Measurements from ENCODE around the gene SUGCT. TPM values are rescaled to one million over a fixed set of nuclear protein-coding genes. Genes with fewer than 3 reads are reported as not detected.

SUGCT gene
- polyA plus RNA-seq, 1 donor from 2014 or later, result 1.3 TPM

DNA sequence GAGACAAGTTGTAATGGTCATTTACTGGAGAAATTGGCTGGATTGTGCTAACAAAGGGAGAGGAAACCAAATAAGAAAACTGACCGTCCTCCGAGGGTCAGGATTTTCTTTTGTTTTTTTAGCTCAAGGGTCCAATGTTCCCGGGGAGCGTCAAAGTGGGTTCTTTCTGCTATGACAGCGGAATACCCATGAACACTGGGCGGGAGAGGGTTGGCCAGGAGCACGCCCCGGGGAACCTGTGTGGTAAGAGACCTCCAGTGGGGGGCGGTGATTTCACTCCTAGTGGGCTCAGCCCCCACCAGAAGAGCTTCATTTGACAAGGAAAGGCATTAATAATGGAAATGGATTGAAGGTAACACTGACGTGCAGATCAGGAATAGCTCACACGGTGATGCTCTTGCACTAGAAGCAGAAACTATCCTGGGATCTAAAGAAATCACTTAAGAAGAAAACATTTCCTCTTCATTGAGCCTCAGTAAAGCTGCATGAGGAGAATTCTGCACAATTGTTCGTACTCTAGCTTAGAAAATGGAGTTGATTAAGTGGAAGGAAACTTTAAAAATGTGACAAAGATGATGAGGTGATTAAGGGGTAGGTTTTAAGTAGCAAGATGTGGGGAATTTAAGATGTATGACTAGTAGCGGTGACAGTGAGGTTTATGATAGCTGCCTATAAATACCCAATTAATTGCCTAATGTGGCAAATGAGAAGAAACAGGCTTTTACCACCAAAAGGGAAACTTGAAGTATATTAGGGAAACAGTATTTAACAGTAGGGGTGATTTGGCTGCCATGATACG, 627.2 kb downstream of the SUGCT start:
- no peaks in the 10 kb centered on the region for H3K4me1 Mint-ChIP-seq
- peaks cover 1% of the 10 kb centered on the region for H3K36me3 Mint-ChIP-seq
- H3K27ac Mint-ChIP-seq, result no peak overlapping the region
- peaks cover 0 to 2% (median 0%) of the 10 kb centered on the region in 3 donors for H3K9me3 Mint-ChIP-seq
- H3K27me3 Mint-ChIP-seq, result peaks cover 3% of the 10 kb centered on the region
- H3K4me3 Mint-ChIP-seq, result no peak overlapping the region

DNA sequence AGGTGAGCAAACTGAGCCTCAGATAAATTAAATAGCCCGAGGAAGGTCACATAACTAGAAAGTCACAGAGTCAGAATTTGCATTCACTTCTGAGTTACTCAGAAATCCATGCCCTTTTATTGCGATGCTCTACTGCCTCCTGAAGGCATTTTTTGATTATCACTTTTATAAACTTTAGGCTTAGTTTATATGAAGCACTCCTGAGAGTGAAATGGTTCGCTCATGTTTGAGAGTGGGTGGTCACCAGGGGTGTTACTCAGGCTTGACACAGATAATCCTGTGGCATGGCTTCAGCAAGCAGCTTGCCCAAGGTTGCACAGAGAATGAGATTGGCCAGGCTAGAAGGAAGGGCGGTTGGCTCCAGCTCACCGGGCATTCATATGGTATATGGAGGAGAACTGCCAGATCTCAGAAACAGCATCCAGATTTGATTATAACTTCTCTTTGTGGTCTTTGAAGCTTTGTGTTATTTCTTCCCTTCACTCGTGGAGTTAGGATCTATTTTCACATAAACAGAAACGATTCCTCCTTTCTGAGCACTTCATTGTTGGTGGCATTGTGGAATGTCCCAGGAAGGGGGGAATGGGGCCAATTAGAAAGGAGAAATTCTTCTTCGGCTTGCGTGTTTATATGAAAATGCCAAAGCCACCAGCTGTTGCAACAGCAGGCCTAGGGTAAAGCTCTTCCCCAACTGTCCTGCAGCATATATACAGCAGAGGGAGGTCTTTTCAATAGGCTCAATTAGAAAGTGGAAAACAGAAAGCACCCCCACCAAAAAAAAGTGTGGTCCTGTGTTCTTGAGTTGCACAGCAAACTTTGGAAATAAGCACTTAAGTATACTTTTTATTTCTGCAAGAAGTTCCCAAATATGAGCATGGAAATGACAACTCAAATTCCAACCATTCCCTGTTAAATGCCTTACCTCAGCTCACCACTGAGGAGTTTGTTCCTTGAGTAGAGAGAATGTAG, 628.8 kb downstream of the SUGCT start:
- Mint-ChIP-seq H3K4me3 (no peak overlapping the region), H3K36me3 (peaks cover 1% of the 10 kb centered on the region), H3K27ac (no peak overlapping the region), H3K9me3 (peaks cover 0 to 2% (median 2%) of the 10 kb centered on the region in 3 donors), H3K4me1 (no peaks in the 10 kb centered on the region), H3K27me3 (peaks cover 3% of the 10 kb centered on the region)

DNA sequence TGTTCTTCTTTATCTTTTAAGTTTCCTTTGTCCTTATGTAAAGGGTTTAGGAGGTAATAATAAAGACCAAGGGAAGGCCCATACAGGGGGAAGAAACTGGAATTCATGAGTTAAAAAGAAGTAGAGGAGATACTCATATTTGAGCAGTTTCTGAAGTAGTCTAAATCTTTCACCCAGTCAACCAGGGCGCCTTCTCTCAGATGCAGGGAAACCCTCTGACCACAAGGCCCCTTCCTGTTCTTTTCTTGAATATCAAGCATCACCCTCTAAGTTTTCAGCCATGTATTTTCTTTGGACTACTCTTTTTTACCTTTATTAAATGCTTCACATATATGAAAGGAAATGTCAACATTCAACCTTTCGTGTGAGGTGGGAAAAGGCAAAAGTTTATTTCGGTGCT, 630.8 kb downstream of the SUGCT start:
- Mint-ChIP-seq H3K27me3 (peaks cover 3% of the 10 kb centered on the region), H3K36me3 (peaks cover 1% of the 10 kb centered on the region), H3K4me3 (no peak overlapping the region), H3K9me3 (peaks cover 0 to 2% (median 2%) of the 10 kb centered on the region in 3 donors), H3K4me1 (no peaks in the 10 kb centered on the region), H3K27ac (no peak overlapping the region)

DNA sequence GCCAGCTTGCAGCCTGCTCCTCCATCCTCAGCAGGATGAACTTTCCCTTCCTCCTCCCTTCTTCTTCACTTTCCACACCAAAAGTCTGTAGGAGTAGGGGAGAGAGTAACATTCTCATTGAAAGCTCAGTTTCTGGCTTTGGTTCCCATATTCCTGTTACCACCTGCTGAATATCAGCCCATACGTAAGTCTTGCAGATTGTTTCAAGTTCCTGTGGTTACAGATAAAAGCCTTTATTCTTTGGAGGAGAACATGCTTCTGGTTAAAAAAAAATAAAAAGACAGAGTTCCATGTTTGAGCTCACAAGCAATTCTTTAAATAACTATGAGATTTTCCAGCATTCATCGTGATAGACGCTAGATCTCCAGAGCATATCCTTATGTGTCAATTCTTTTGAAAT, 637.3 kb downstream of the SUGCT start:
- Mint-ChIP-seq H3K4me1 (no peaks in the 10 kb centered on the region), H3K9me3 (peaks cover 0 to 2% (median 0%) of the 10 kb centered on the region in 3 donors), H3K4me3 (no peak overlapping the region), H3K27me3 (no peaks in the 10 kb centered on the region), H3K36me3 (no peaks in the 10 kb centered on the region), H3K27ac (no peak overlapping the region)

DNA sequence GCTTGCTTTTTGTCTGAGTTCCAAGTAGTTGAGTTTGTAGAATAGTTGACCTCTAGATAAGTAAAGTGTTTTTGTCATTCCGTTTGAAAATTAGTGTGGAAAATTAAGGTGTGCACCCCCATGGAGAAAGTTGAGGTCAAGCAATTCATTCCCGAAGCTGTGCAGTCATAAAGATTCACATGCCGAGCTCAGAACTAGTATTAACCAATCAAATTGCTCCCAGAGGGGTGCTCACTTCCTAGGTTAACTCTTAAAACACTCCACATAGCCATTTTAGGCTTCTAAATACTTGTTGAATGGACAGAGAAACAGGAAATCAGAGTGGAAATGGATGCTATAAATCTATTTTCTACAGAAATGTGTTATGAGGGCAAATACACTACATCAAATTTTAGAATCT, 638.9 kb downstream of the SUGCT start:
- Mint-ChIP-seq H3K27ac (no peak overlapping the region), H3K4me1 (no peaks in the 10 kb centered on the region), H3K4me3 (no peak overlapping the region), H3K9me3 (no peaks in the 10 kb centered on the region), H3K36me3 (no peaks in the 10 kb centered on the region), H3K27me3 (no peaks in the 10 kb centered on the region)

DNA sequence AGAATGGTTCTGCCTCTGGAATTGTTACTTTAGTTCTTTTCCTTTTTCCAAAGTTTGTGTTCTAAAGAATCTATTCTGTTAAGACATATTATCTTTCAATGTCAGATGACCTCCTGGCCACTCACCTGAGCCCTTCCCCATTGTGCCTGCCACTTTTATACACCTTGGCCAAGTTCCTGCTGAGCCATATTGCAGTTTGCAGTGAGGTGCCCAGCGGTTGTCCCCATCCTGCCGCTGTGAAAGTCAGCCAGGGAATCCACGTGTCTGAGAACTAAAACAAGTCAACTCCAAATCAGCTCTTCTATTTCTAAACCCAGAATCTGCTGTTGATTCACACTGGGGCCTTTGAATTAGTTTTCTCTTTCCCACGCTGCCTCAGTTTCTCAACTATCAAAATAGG, 641.1 kb downstream of the SUGCT start:
- Mint-ChIP-seq H3K4me1 (no peaks in the 10 kb centered on the region), H3K36me3 (no peaks in the 10 kb centered on the region), H3K27me3 (peaks cover 1% of the 10 kb centered on the region), H3K4me3 (no peak overlapping the region), H3K27ac (no peak overlapping the region), H3K9me3 (no peaks in the 10 kb centered on the region)

DNA sequence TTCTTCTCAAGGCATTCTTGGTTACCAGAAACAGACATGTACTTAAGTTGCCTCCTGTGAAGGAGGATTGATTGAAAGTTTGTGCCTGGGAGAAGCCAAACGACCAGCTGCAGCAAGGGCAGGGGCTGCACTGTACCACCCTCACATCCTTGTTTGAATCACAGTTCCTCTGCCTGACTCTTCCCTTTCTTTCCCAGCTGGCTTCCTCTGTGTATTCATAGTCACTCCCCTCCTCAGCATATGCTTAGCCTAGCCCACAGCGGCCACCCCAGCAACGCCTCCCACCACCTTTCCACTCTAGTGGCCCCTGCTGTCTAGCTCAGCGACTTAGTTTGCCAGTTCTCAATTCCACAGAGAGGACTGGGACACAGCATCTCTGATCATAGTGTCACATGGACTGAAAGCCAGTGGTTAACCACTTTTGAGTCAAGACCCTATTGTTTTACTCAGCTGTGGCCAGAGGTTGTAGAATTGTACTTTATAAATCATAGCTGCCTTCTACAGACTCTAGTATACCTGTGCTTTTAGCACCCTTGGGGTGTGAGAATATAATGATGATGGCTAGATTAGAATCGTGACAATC, 643.0 kb downstream of the SUGCT start:
- H3K4me3 Mint-ChIP-seq, result no peak overlapping the region
- H3K36me3 Mint-ChIP-seq, result no peaks in the 10 kb centered on the region
- no peaks in the 10 kb centered on the region for H3K4me1 Mint-ChIP-seq
- peaks cover 1% of the 10 kb centered on the region for H3K27me3 Mint-ChIP-seq
- no peaks in the 10 kb centered on the region for H3K9me3 Mint-ChIP-seq
- no peak overlapping the region for H3K27ac Mint-ChIP-seq

DNA sequence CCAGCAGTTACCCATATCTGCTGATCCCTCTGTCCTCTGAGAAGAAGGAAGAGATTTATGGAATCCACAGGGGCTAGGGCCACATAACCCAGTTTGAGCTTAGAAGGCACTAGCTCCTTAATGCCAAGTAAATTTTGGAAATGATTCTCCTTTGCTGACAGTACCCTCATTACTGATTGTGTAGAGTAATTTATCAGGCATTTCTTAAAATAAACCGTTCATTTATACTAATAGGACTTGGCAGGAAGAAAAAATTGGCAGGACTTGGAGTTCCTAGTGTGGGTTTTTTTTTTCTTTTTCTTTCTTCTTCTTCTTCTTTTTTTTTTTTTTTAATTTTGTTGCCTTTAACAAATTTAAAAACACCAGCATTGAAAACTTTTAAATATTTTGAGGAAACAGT, 645.7 kb downstream of the SUGCT start:
- Mint-ChIP-seq H3K9me3 (no peaks in the 10 kb centered on the region), H3K27me3 (peaks cover 3% of the 10 kb centered on the region), H3K27ac (no peak overlapping the region), H3K4me3 (no peak overlapping the region), H3K4me1 (no peaks in the 10 kb centered on the region), H3K36me3 (no peaks in the 10 kb centered on the region)

DNA sequence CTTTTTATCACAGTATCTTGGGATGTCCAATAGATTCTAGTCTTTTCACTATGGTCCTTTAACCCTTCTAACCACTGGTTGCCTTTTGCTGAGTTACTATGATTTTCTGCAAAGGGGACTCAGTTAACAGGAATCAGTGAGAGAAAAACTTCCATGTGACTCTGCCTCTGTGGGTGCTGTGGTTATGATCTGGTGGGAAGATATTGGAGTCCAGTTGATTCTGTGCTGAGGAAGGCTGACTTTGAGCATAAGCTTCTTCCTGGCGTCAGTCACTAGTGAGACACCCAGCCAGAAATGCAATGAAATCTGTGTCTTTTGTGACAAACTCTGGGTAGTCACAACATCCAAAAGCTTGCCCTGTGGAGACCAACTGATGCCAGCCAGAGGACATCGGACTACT, 648.0 kb downstream of the SUGCT start:
- peaks cover 3% of the 10 kb centered on the region for H3K27me3 Mint-ChIP-seq
- H3K9me3 Mint-ChIP-seq, result no peaks in the 10 kb centered on the region
- no peaks in the 10 kb centered on the region for H3K4me1 Mint-ChIP-seq
- H3K4me3 Mint-ChIP-seq, result no peak overlapping the region
- H3K27ac Mint-ChIP-seq, result no peak overlapping the region
- no peaks in the 10 kb centered on the region for H3K36me3 Mint-ChIP-seq

DNA sequence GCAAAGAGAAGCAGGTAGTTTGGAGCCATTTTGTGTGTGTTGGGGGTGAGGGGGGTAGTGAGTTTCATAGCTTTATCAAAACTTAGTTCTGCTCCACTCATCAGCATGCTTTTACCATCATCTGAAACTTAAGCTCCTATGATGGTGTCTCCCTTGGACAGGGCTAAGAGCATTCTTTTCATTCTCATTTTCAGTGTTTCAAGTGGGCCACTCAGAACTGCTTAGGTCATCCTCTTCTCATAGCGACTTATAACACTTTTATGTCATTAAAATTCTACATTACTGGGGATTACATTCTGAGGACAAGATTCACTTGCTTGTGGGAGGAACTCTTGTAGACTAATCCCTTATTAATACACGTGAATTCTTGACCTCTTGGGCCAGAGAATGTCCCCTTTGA, 649.4 kb downstream of the SUGCT start:
- Mint-ChIP-seq H3K4me3 (no peak overlapping the region), H3K27me3 (peaks cover 3% of the 10 kb centered on the region), H3K27ac (no peak overlapping the region), H3K4me1 (no peaks in the 10 kb centered on the region), H3K9me3 (peaks cover 0 to 2% (median 2%) of the 10 kb centered on the region in 3 donors), H3K36me3 (no peaks in the 10 kb centered on the region)

DNA sequence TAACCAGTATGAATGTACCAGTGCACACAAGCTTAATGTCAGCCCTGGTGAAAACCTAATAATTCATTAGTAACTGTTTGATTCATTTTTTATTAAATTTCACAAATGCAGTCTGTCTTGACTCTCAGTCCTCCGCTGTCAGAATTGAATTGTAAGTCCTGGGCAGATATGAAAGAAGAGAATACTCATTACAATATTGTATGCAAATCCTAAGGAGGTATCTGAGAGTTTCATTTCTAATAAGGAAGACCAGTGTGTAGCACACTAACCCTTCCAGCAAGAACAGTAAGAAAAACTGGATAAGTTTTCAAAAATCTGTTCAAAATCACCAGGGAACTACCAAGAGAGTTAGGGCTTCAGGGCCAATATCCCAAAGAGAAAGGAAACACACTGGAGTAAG, 652.1 kb downstream of the SUGCT start:
- Mint-ChIP-seq H3K4me1 (no peaks in the 10 kb centered on the region), H3K27me3 (peaks cover 2% of the 10 kb centered on the region), H3K36me3 (no peaks in the 10 kb centered on the region), H3K4me3 (no peak overlapping the region), H3K27ac (no peak overlapping the region), H3K9me3 (peaks cover 0 to 5% (median 2%) of the 10 kb centered on the region in 3 donors)

DNA sequence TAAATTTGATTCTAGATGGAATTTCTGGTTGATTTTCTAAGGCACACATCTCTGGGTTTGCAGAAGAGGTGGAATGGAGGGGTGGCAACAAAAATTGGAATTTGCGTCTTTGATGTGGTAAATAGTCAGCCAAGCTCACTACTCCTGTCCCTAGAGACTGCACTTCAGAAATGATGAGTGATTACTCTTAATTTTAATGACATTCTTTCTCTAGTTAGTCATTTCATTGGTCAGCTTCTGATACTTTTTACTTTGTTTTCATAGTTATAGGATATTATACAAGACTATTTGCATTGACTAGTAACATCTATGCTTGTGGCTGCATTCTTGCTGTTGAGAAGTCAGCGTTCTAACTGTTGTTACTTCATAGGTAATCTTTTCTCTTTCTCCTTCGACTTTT, 658.3 kb downstream of the SUGCT start:
- H3K4me3 Mint-ChIP-seq, result no peak overlapping the region
- no peak overlapping the region for H3K27ac Mint-ChIP-seq
- H3K9me3 Mint-ChIP-seq, result peaks cover 0 to 5% (median 2%) of the 10 kb centered on the region in 3 donors
- no peaks in the 10 kb centered on the region for H3K27me3 Mint-ChIP-seq
- no peaks in the 10 kb centered on the region for H3K4me1 Mint-ChIP-seq
- no peaks in the 10 kb centered on the region for H3K36me3 Mint-ChIP-seq

DNA sequence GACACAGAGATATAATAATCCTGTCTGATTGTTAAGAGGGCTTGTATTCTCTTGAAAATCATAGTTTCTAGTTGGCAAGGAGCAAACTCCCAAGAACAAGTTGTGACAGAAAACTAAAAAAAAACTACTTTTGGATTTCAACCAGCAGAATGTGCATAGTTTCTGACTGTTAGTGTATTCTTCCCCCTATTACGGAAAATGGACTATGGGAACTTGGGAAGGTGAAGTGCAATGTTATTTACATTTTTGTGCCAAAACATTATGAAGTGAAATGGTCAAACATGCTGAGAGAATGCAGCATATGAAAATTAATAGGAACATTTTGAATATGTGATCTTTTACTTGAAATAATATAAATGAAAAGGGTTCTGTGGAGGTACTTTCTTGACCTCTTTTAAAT, 660.8 kb downstream of the SUGCT start:
- Mint-ChIP-seq H3K27ac (no peak overlapping the region), H3K27me3 (no peaks in the 10 kb centered on the region), H3K4me1 (no peaks in the 10 kb centered on the region), H3K9me3 (no peaks in the 10 kb centered on the region), H3K36me3 (no peaks in the 10 kb centered on the region), H3K4me3 (no peak overlapping the region)

DNA sequence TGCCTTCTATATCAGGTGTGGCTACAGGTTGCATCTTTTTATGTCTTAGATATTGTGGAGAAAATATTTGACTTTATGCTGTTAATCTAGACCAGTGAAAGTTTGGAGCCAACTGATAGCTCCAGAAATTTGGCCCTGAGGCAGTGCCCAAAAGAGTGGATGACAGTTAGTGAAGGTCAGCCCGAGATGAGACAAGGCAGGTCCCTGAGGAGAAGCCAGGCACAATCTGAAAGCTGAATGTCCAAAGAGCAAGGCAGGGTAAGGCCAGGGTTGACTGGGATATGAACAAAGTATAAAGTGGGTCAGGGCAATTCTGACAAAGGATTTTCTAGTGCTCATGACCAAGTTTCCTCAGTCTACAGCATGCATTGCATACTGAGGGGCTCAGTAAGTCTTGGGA, 661.9 kb downstream of the SUGCT start:
- no peaks in the 10 kb centered on the region for H3K27me3 Mint-ChIP-seq
- H3K9me3 Mint-ChIP-seq, result no peaks in the 10 kb centered on the region
- H3K4me3 Mint-ChIP-seq, result no peak overlapping the region
- no peaks in the 10 kb centered on the region for H3K36me3 Mint-ChIP-seq
- no peaks in the 10 kb centered on the region for H3K4me1 Mint-ChIP-seq
- H3K27ac Mint-ChIP-seq, result no peak overlapping the region

DNA sequence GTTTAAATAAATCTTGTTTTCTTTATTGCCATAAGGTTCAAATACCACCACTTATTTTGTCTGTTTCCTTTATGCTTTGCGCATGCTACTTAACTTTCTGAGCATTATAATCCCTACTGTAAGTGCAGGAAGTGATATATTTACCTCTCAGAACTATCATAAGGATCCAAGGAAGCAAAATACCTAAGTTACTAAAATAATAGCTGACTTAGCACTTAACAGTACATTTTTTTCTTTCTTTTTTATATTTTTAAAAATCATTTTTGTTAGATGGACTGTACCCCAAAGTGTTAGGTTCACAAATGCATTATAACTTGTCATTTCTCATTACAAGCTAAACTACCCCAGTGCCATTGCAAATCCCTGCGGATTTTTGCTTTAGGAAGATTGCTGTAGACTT, 663.8 kb downstream of the SUGCT start:
- no peaks in the 10 kb centered on the region for H3K4me1 Mint-ChIP-seq
- H3K9me3 Mint-ChIP-seq, result no peaks in the 10 kb centered on the region
- H3K27me3 Mint-ChIP-seq, result no peaks in the 10 kb centered on the region
- H3K27ac Mint-ChIP-seq, result no peak overlapping the region
- H3K4me3 Mint-ChIP-seq, result no peak overlapping the region
- H3K36me3 Mint-ChIP-seq, result no peaks in the 10 kb centered on the region
